Kidney (tissue), 14 donors: ENCODE data around the gene THADA. TPM values are rescaled to one million over a fixed set of nuclear protein-coding genes. Genes with fewer than 3 reads are reported as not detected.

Experiments used
- DNase-seq, 5 donors: peaks; one replicate each; pipeline ENCODE4 v3.0.0-alpha.2; 2013 to 2020
- FAIRE-seq: peaks from 2 replicates; lab custom pipeline; 2012; peaks lifted over from hg19 to GRCh38; lab: Jason Lieb, UNC
- H3K27ac ChIP-seq, 2 donors: one replicate each; pipeline ENCODE4 v1.7.0; 2013; ENCODE audit warnings: low read depth in 2 of 2, low read length in 2 of 2, inconsistent platforms in 1 of 2
- H3K27me3 ChIP-seq: one replicate; pipeline ENCODE4 v1.7.1; 2013; ENCODE audit warnings: low read length, inconsistent platforms; ENCODE audit not compliant: control insufficient read depth, insufficient read depth
- H3K36me3 ChIP-seq, 3 donors: one replicate each; pipeline versions ENCODE4 v1.7.0 to v1.7.1; 2013; ENCODE audit warnings: low read length in 3 of 3, control low read depth in 1 of 3, inconsistent platforms in 1 of 3; ENCODE audit not compliant: insufficient read depth in 3 of 3, control insufficient read depth in 2 of 3
- H3K4me1 ChIP-seq, 3 donors: one replicate each; pipeline versions ENCODE4 v1.7.0 to v1.7.1; 2013; ENCODE audit warnings: low read length in 3 of 3, inconsistent platforms in 1 of 3, low read depth in 1 of 3; ENCODE audit not compliant: control insufficient read depth in 2 of 3, insufficient read depth in 2 of 3
- H3K4me3 ChIP-seq, 3 donors: one replicate each; pipeline versions ENCODE4 v1.7.0 to v1.8.1; 2013; ENCODE audit warnings: low read length in 3 of 3, control low read depth in 1 of 3, inconsistent platforms in 1 of 3
- H3K9ac ChIP-seq, 3 donors: one replicate each; pipeline versions ENCODE4 v1.7.0 to v1.7.1; 2013; ENCODE audit warnings: low read length in 3 of 3, control low read depth in 1 of 3, inconsistent platforms in 1 of 3
- H3K9me3 ChIP-seq, 3 donors: one replicate each; pipeline versions ENCODE4 v1.7.0 to v1.7.1; 2013; ENCODE audit warnings: low read length in 3 of 3, control low read depth in 1 of 3, inconsistent platforms in 1 of 3; ENCODE audit not compliant: control insufficient read depth in 2 of 3, insufficient read depth in 1 of 3
- intact Hi-C: fragments of 100-400 bp; cut with DNase I; formaldehyde crosslinking; loops from one replicate; pipeline ENCODE4 v1.11.1; 2022
- polyA plus RNA-seq: library from polyadenylated mRNA; stranded (reverse); fragments of 350-450 nt; fragmentation: Illumina TruSeq; extraction: RNeasy Lipid Tissue Mini Kit (QIAGEN cat#74804); gene quantifications from one replicate; pipeline ENCODE4 v1.2.3, GENCODE V29; 2014; ENCODE audit warnings: low read depth, low replicate concordance; ENCODE audit not compliant: insufficient read depth
- total RNA-seq: library from RNA; stranded (reverse); fragmentation: NEBNext Ultra II Directional; extraction: Animal tissue kit (Norgen Biotek cat#: 25700); gene quantifications from one replicate; pipeline ENCODE4 v1.2.1, GENCODE V29; 2021
- TF ChIP-seq, protein P1 (sequence below): IDR thresholded peaks from 3 replicates; pipeline ENCODE4 v1.5.1; 2012; ENCODE audit warnings: mild to moderate bottlenecking, moderate library complexity, borderline replicate concordance; ENCODE audit not compliant: insufficient read depth; ENCODE audit errors: extremely low read depth
- donor health status: control.
- donor health status: control.
- donor health status: control.
- donor health status: control.
- donor health status: control.
- donor health status: DM: yes; HTN: yes; CAD: no.
- donor health status: Normal renal cell carcinoma (clear cell type).

THADA gene
- total and polyA plus RNA-seq, 2 donors from 2014 or later = 21.4 to 45.1 TPM

DNA sequence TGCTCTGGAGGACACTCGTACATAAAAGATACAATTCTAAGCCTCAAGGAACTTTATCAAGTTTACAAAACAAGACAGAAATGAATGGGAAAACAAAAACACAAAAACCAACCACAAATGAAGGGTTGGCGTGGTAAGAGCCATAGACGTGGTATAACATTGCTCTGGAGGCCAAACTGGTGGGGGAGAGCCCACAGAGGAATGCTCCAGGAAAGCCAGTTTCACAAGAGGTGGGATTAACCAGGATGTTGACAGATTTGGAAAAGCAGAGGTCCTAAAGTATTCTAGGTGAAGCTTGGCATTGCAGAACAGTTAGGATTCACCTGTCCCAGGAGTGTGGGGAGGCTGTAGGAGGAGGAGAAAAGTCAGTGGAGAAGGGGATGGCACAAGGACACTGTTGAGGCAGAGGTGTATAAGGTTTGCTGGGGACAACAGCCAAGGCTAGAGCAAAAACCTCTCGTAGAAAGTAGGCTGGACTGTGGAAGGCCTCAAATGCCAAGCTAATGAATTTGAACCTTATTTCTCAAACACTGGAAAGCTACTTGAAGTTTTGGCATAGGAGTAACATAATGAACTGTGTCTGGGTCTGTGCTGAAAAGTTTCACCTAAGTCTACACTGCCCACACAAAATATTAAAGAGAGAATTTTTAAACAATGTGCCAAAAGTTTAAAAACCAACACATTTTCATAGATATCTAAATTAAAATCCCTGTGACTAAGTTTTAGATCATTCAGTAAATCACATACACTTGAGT lies 135.1 kb downstream of the THADA start:
- H3K27ac ChIP-seq = no peak overlapping the region
- H3K9me3 ChIP-seq = no peaks in the 10 kb centered on the region
- intact Hi-C loops = no loop called here
- H3K4me1 ChIP-seq = peaks cover 12 to 57% (median 14%) of the 10 kb centered on the region in 3 donors
- H3K4me3 ChIP-seq = no peak overlapping the region
- H3K36me3 ChIP-seq = no peaks in the 10 kb centered on the region
- DNase-seq (no peak), FAIRE-seq (no peak)
- H3K9ac ChIP-seq = no peak overlapping the region
- TF ChIP-seq, protein P1, sequence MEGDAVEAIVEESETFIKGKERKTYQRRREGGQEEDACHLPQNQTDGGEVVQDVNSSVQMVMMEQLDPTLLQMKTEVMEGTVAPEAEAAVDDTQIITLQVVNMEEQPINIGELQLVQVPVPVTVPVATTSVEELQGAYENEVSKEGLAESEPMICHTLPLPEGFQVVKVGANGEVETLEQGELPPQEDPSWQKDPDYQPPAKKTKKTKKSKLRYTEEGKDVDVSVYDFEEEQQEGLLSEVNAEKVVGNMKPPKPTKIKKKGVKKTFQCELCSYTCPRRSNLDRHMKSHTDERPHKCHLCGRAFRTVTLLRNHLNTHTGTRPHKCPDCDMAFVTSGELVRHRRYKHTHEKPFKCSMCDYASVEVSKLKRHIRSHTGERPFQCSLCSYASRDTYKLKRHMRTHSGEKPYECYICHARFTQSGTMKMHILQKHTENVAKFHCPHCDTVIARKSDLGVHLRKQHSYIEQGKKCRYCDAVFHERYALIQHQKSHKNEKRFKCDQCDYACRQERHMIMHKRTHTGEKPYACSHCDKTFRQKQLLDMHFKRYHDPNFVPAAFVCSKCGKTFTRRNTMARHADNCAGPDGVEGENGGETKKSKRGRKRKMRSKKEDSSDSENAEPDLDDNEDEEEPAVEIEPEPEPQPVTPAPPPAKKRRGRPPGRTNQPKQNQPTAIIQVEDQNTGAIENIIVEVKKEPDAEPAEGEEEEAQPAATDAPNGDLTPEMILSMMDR = no peak
- H3K27me3 ChIP-seq = no peaks in the 10 kb centered on the region

DNA sequence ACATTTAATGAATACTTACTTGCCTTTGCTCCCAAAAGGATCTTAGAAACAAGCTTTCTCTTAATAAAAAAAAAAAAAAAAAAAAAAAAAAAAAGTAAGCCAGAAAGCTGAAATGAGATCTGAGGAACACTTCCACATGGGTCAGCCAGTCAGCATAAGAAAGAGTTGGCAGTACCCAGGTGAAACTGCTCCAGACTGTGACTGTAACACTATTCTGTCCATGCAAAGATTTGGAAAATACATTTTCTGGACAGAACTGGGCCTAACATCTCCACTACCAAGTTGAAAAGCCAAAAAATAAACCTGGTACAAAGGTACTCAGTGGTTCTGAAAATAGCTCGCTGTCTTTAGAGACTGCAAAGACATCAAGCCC lies 135.7 kb downstream of the THADA start:
- Histone ChIP-seq H3K9me3 (no peaks in the 10 kb centered on the region), H3K27me3 (no peaks in the 10 kb centered on the region), H3K9ac (no peak overlapping the region), H3K27ac (no peak overlapping the region), H3K4me1 (peaks cover 18 to 63% (median 20%) of the 10 kb centered on the region in 3 donors), H3K4me3 (no peak overlapping the region), H3K36me3 (no peaks in the 10 kb centered on the region)
- DNase-seq (no peak), FAIRE-seq (no peak)
- TF ChIP-seq, protein P1 = no peak
- intact Hi-C loops = no loop called here

DNA sequence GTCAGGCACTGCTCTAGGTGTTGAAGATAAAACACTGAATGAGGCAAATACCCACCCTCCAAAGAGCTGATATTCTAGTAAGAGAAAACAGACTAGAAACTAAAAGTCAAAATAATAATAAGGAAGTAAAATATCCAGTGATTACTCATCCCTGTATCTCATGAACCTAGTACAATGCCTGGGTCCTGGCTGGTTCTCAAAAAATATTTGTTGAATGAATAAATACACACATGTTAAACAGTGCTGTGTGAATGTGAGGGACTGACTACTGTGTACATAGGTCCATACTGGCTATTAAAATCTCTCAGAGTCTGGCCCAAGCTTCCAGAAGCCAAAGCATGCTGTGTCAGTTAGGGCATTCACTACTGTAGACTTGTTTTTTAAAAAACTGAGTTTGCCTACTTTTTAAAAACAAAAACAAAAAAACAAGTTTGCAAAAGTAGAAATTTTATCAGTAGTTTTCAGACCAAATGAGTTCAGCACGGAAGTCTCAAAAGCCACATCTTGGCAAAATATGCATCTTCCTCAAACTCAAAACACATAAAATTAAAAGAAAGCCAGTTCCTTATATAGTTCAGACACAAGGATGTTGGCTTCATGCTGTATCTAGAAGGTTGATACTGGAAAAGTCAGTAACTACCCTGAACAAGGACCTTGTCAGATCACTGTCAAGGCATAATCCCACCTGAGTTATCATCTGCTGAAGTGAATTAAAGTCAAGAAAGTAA lies 136.2 kb downstream of the THADA start:
- intact Hi-C loops = no loop called here
- Histone ChIP-seq H3K27ac (no peak overlapping the region), H3K4me1 (peaks cover 16 to 67% (median 20%) of the 10 kb centered on the region in 3 donors), H3K27me3 (no peaks in the 10 kb centered on the region), H3K4me3 (no peak overlapping the region), H3K9me3 (no peaks in the 10 kb centered on the region), H3K36me3 (no peaks in the 10 kb centered on the region), H3K9ac (no peak overlapping the region)
- TF ChIP-seq, protein P1 = no peak
- DNase-seq (no peak), FAIRE-seq (no peak)
